Osteoblast (primary cell): ENCODE measurements around the gene LOXL1. TPM values are rescaled to one million over a fixed set of nuclear protein-coding genes. Genes with fewer than 3 reads are reported as not detected.

ENCODE experiments used
- DNase-seq: peaks from one replicate; pipeline ENCODE4 v3.0.0; 2011; ENCODE audit warnings: low spot score, mixed read lengths; ENCODE audit not compliant: insufficient read length; ENCODE audit errors: missing footprints
- H2AFZ ChIP-seq: 2 replicates; pipeline ENCODE4 v1.6.0; 2011; ENCODE audit warnings: mild to moderate bottlenecking, low read length
- H3K27ac ChIP-seq: 2 replicates; pipeline ENCODE4 v1.5.1; 2011; ENCODE audit warnings: mild to moderate bottlenecking, low read depth, low read length, moderate library complexity
- H3K27me3 ChIP-seq: 2 replicates; pipeline ENCODE4 v1.6.0; 2012; ENCODE audit warnings: mild to moderate bottlenecking, control low read depth, inconsistent platforms, low read length, moderate library complexity; ENCODE audit not compliant: insufficient read depth
- H3K36me3 ChIP-seq: 2 replicates; pipeline ENCODE4 v1.5.1; 2011; ENCODE audit warnings: mild to moderate bottlenecking, low read length, control low read depth, moderate library complexity; ENCODE audit not compliant: insufficient read depth
- H3K4me1 ChIP-seq: 2 replicates; pipeline ENCODE4 v1.5.1; 2011; ENCODE audit warnings: mild to moderate bottlenecking, low read length, control low read depth, moderate library complexity; ENCODE audit not compliant: insufficient read depth
- H3K4me2 ChIP-seq: 2 replicates; pipeline ENCODE4 v1.6.0; 2011; ENCODE audit warnings: mild to moderate bottlenecking, low read length; ENCODE audit not compliant: insufficient read depth
- H3K4me3 ChIP-seq: fragments of 200-600 bp; sonication (generic); 3 replicates; pipeline ENCODE4 v1.5.1; 2012; ENCODE audit warnings: mild to moderate bottlenecking, low read length, inconsistent platforms; ENCODE audit not compliant: insufficient read depth
- H3K79me2 ChIP-seq: 2 replicates; pipeline ENCODE4 v1.6.0; 2012; ENCODE audit warnings: mild to moderate bottlenecking, low read length, control low read depth, inconsistent platforms; ENCODE audit not compliant: insufficient read depth
- H3K9me3 ChIP-seq: 2 replicates; pipeline ENCODE4 v1.5.1; 2011; ENCODE audit warnings: low read depth, low read length, control low read depth
- H4K20me1 ChIP-seq: 2 replicates; pipeline ENCODE4 v1.6.0; 2012; ENCODE audit warnings: mild to moderate bottlenecking, low read length, control low read depth; ENCODE audit not compliant: insufficient read depth
- CTCF ChIP-seq: IDR thresholded peaks from 2 replicates; pipeline ENCODE4 v1.5.1; 2011; ENCODE audit warnings: mild to moderate bottlenecking, low read depth, low read length, moderate library complexity; ENCODE audit errors: extremely low read depth
- total RNA-seq: library from RNA; depleted of rRNA; stranded (reverse); fragments of >200 nt; gene quantifications from 2 replicates; pipeline ENCODE4 v1.2.3, GENCODE V29; 2012

LOXL1 gene
- total RNA-seq, 1 donor, result 246 TPM

GRCh38 chr15:73891328-73892315 is 34.6 kb upstream of the LOXL1 start:
- Histone ChIP-seq H3K4me3 (no peak overlapping the region), H2AFZ (no peak overlapping the region), H3K4me2 (no peak overlapping the region), H3K79me2 (no peaks in the 10 kb centered on the region), H3K27me3 (peaks cover 23% of the 10 kb centered on the region), H3K4me1 (no peaks in the 10 kb centered on the region), H3K36me3 (no peaks in the 10 kb centered on the region), H3K9me3 (no peaks in the 10 kb centered on the region), H4K20me1 (no peaks in the 10 kb centered on the region), H3K27ac (no peak overlapping the region)
- DNase-seq, result no peak
- no peak for TF ChIP-seq CTCF

GRCh38 chr15:73892446-73893226 is 33.6 kb upstream of the LOXL1 start:
- Histone ChIP-seq H3K27ac (no peak overlapping the region), H3K4me3 (no peak overlapping the region), H3K27me3 (peaks cover 20% of the 10 kb centered on the region), H3K36me3 (no peaks in the 10 kb centered on the region), H3K79me2 (no peaks in the 10 kb centered on the region), H3K4me2 (no peak overlapping the region), H3K4me1 (peaks cover 8% of the 10 kb centered on the region), H4K20me1 (no peaks in the 10 kb centered on the region), H3K9me3 (no peaks in the 10 kb centered on the region), H2AFZ (no peak overlapping the region)
- TF ChIP-seq CTCF, result no peak
- DNase-seq, result no peak

- H3K79me2 ChIP-seq, result no peaks in the 10 kb centered on the region
- no peaks in the 10 kb centered on the region for H3K36me3 ChIP-seq
- no peak for TF ChIP-seq CTCF
- no peak overlapping the region for H3K4me2 ChIP-seq
- no peaks in the 10 kb centered on the region for H3K9me3 ChIP-seq
- no peak for DNase-seq
- H3K27ac ChIP-seq, result no peak overlapping the region
- H3K27me3 ChIP-seq, result peaks cover 15% of the 10 kb centered on the region
- peaks cover 17% of the 10 kb centered on the region for H3K4me1 ChIP-seq
- H4K20me1 ChIP-seq, result no peaks in the 10 kb centered on the region
- H2AFZ ChIP-seq, result no peak overlapping the region
- H3K4me3 ChIP-seq, result no peak overlapping the region
Measured at GRCh38 chr15:73894133-73894814, 32.0 kb upstream of the LOXL1 start.
